ENCODE measurements around the gene COMMD1.
A peak's percentile ranks its signal among the peaks of the same experiment; 100 is the strongest.
"Not testable (repeated sequence)": the region's sequence is repeated elsewhere in the genome, so short reads cannot be mapped to it uniquely, and the experiment has no call there.

The COMMD1 gene

DNA sequence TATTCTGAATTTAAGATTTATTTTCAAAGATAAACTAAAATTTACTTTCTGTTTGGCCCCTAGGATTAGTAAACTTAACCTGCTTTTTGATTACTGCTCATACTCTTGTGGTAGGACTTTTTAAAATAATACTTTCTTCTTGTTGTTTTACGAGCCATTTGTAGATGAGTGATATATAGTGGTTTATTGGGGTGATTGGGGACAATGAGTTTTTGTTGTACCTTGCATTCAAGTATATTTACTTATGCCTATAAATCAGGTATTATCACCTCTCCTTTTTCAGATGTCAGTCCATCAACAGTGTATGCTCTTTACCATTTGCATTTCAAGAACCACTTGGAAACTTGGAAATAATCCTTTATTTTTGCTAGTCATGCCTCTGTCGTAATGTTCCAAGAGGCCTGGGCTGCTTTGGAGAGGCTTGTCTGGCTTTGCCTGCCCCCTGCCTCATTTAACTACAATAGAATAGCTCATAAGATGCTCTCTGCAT is 131.3 kb downstream of the COMMD1 start:
- 0 out of 2 replicates have a peak, but pooled peaks cover 4% of the 10 kb centered on the region for H3K9me3 ChIP-seq (ENCODE audit: insufficient read depth, low read length)
- no peak overlapping the region for H2AFZ ChIP-seq (ENCODE audit: low read depth, low read length, severe bottlenecking)
- no peaks in the 10 kb centered on the region for H4K20me1 ChIP-seq (ENCODE audit: low read depth, low read length)
- no peaks in the 10 kb centered on the region for H3K36me3 ChIP-seq (ENCODE audit: low read length)
- H3K27me3 ChIP-seq (ENCODE audit: low read length): no peaks in the 10 kb centered on the region
- H3K27ac ChIP-seq (ENCODE audit: low read depth, low read length): no peak overlapping the region
- no peak for TF ChIP-seq EZH2phosphoT487 (conservative IDR thresholded peaks at IDR 0.05; ENCODE audit: low read length)
- H3K4me3 ChIP-seq (ENCODE audit: insufficient read depth, low read length, poor library complexity, severe bottlenecking): no peak overlapping the region
- H3F3A ChIP-seq (ENCODE audit: insufficient read depth): no peaks in the 10 kb centered on the region; the same call in 1 of the 2 replicates
- H3K79me2 ChIP-seq (ENCODE audit: insufficient read depth, low read length): no peaks in the 10 kb centered on the region
- H3K4me2 ChIP-seq (ENCODE audit: low read depth, low read length, poor library complexity, severe bottlenecking): no peak overlapping the region
- H3K9me2 ChIP-seq (replicated peaks; ENCODE audit: insufficient read depth, low read length): no peaks in the 10 kb centered on the region
- no peak overlapping the region for H3K9ac ChIP-seq (ENCODE audit: low read length)

DNA sequence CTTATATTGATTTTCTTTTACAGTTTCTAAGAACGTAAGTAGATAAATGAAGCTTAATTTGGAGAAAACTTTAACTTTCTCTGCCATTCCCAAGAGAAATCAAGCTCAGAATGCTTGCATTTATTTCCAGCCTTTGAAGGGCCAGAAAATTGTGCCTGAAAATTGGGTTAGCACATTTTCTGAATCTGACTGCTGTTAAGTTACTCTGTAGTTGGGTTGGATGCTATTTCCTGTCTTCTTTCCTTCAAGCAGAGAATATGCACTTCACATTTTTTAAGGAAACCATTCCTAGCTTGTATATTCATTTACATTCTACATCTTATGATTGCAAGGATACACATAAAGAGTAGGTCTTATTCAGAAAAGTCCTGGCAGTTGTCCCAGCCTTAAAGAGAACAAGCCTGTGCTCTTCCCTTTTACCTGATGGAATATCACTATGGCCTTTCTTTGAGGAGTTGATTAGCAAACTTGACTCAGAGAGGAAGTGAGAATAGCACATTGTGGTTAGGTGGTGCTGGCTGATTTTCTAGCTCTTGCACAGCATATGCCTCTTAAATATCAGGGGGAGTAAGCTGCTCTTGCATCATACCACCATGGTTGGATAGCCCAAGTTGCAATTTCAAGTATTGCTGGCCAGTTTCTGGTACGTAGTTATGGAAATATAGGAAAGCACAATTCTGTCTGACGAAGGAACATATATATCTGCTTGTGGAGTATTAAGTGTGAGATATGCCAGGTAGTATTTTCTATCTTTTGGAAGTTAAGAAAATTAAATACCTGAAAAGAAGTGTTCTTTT is 133.7 kb downstream of the COMMD1 start:
- H2AFZ ChIP-seq (ENCODE audit: low read depth, low read length, severe bottlenecking): no peak overlapping the region
- H3K27ac ChIP-seq (ENCODE audit: low read depth, low read length): peak overlapping the region; percentile 29

DNA sequence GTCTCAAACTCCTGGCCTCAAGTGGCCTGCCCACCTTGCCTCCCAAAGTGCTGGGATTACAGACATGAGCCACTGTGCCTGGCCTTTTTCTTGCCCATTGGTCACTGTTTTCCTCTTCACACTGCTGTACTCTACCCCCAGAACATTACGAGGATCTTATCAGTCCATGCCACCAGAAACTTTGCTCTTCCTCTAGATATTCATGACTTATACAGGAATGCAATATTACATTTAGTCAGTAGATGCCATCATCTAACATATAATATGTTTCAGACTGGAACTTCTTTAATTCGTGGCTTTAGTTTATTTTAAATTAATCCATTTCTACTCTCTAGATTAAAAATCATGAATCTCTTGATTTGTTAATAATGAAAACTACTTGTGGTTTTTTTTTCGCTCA is 135.5 kb downstream of the COMMD1 start:
- no peak overlapping the region for H3K4me3 ChIP-seq (ENCODE audit: insufficient read depth, low read length, poor library complexity, severe bottlenecking)
- H3K27ac ChIP-seq (ENCODE audit: low read depth, low read length): no peak overlapping the region
- H3K27me3 ChIP-seq (ENCODE audit: low read length): no peaks in the 10 kb centered on the region
- H4K20me1 ChIP-seq (ENCODE audit: low read depth, low read length): no peaks in the 10 kb centered on the region
- no peak overlapping the region for H2AFZ ChIP-seq (ENCODE audit: low read depth, low read length, severe bottlenecking)
- H3K9me3 ChIP-seq (ENCODE audit: insufficient read depth, low read length): peaks cover 11% of the 10 kb centered on the region; the same call in 1 of the 2 replicates
- H3K4me2 ChIP-seq (ENCODE audit: low read depth, low read length, poor library complexity, severe bottlenecking): no peak overlapping the region
- no peaks in the 10 kb centered on the region for H3K79me2 ChIP-seq (ENCODE audit: insufficient read depth, low read length)
- no peak overlapping the region for H3K9ac ChIP-seq (ENCODE audit: low read length)
- no peak for TF ChIP-seq EZH2phosphoT487 (conservative IDR thresholded peaks at IDR 0.05; ENCODE audit: low read length)
- TF ChIP-seq, protein P1, sequence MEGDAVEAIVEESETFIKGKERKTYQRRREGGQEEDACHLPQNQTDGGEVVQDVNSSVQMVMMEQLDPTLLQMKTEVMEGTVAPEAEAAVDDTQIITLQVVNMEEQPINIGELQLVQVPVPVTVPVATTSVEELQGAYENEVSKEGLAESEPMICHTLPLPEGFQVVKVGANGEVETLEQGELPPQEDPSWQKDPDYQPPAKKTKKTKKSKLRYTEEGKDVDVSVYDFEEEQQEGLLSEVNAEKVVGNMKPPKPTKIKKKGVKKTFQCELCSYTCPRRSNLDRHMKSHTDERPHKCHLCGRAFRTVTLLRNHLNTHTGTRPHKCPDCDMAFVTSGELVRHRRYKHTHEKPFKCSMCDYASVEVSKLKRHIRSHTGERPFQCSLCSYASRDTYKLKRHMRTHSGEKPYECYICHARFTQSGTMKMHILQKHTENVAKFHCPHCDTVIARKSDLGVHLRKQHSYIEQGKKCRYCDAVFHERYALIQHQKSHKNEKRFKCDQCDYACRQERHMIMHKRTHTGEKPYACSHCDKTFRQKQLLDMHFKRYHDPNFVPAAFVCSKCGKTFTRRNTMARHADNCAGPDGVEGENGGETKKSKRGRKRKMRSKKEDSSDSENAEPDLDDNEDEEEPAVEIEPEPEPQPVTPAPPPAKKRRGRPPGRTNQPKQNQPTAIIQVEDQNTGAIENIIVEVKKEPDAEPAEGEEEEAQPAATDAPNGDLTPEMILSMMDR (IDR thresholded peaks at IDR 0.05; ENCODE audit: insufficient read depth, low read length, poor library complexity, severe bottlenecking): no peak
- no peaks in the 10 kb centered on the region for H3K9me2 ChIP-seq (replicated peaks; ENCODE audit: insufficient read depth, low read length)
- H3F3A ChIP-seq (ENCODE audit: insufficient read depth): no peaks in the 10 kb centered on the region; the same call in 1 of the 2 replicates
- no peaks in the 10 kb centered on the region; the same call in 1 of the 2 replicates for H3K36me3 ChIP-seq (ENCODE audit: low read length)

More for the DNA sequence above, 133.7 kb downstream of the COMMD1 start:
- H3K79me2 ChIP-seq (ENCODE audit: insufficient read depth, low read length): no peaks in the 10 kb centered on the region
- no peaks in the 10 kb centered on the region for H3K27me3 ChIP-seq (ENCODE audit: low read length)
- no peak overlapping the region for H3K4me3 ChIP-seq (ENCODE audit: insufficient read depth, low read length, poor library complexity, severe bottlenecking)
- TF ChIP-seq, protein P1 (IDR thresholded peaks at IDR 0.05; ENCODE audit: insufficient read depth, low read length, poor library complexity, severe bottlenecking): no peak
- no peak for TF ChIP-seq EZH2phosphoT487 (conservative IDR thresholded peaks at IDR 0.05; ENCODE audit: low read length)
- H3K4me2 ChIP-seq (ENCODE audit: low read depth, low read length, poor library complexity, severe bottlenecking): peak overlapping the region; percentile 42
- H3K9ac ChIP-seq (ENCODE audit: low read length): no peak overlapping the region; the same call in 1 of the 2 replicates
- no peaks in the 10 kb centered on the region for H3K9me2 ChIP-seq (replicated peaks; ENCODE audit: insufficient read depth, low read length)
- no peaks in the 10 kb centered on the region for H3K36me3 ChIP-seq (ENCODE audit: low read length)
- H3F3A ChIP-seq (ENCODE audit: insufficient read depth): no peaks in the 10 kb centered on the region; the same call in 1 of the 2 replicates
- H4K20me1 ChIP-seq (ENCODE audit: low read depth, low read length): no peaks in the 10 kb centered on the region
- no peaks in the 10 kb centered on the region for H3K9me3 ChIP-seq (ENCODE audit: insufficient read depth, low read length)

GRCh38 chr2:62041701-62042385 is 136.4 kb downstream of the COMMD1 start:
- H3K79me2 ChIP-seq (ENCODE audit: insufficient read depth, low read length); H3K9ac ChIP-seq (ENCODE audit: low read length); H4K20me1 ChIP-seq (ENCODE audit: low read depth, low read length); H2AFZ ChIP-seq (ENCODE audit: low read depth, low read length, severe bottlenecking); H3F3A ChIP-seq (ENCODE audit: insufficient read depth); H3K36me3 ChIP-seq (ENCODE audit: low read length); H3K4me2 ChIP-seq (ENCODE audit: low read depth, low read length, poor library complexity, severe bottlenecking); H3K9me2 ChIP-seq (replicated peaks; ENCODE audit: insufficient read depth, low read length); H3K27ac ChIP-seq (ENCODE audit: low read depth, low read length); H3K4me3 ChIP-seq (ENCODE audit: insufficient read depth, low read length, poor library complexity, severe bottlenecking); H3K27me3 ChIP-seq (ENCODE audit: low read length): not testable (repeated sequence)
- peaks cover 11% of the 10 kb centered on the region; the same call in 1 of the 2 replicates for H3K9me3 ChIP-seq (ENCODE audit: insufficient read depth, low read length)

Data from SU-DHL-6 (cell line).